H9 (cell line): ENCODE data around the gene NOG. TPM values are rescaled to one million over a fixed set of nuclear protein-coding genes. Genes with fewer than 3 reads are reported as not detected.

ENCODE experiments used
- DNase-seq: peaks from one replicate; pipeline ENCODE4 v3.0.0-alpha.2; 2017
- H2AFZ ChIP-seq: one replicate; pipeline ENCODE4 v1.6.1; 2013; ENCODE audit warnings: mild to moderate bottlenecking, low read length, control low read depth, moderate library complexity
- H2AK5ac ChIP-seq: 2 replicates; pipeline ENCODE4 v1.6.1; 2013; ENCODE audit warnings: low read length, control low read depth, mixed read lengths; ENCODE audit not compliant: insufficient read length
- H2BK120ac ChIP-seq: one replicate; pipeline ENCODE4 v1.6.1; 2013; ENCODE audit warnings: low read depth, mild to moderate bottlenecking, low read length, control low read depth, inconsistent platforms; ENCODE audit not compliant: poor library complexity, severe bottlenecking
- H2BK12ac ChIP-seq: 2 replicates; pipeline ENCODE4 v1.6.1; 2013; ENCODE audit warnings: low read length, control low read depth, mixed read lengths, low read depth; ENCODE audit not compliant: insufficient read length
- H2BK15ac ChIP-seq: 2 replicates; pipeline ENCODE4 v1.6.1; 2013; ENCODE audit warnings: low read depth, low read length, control low read depth
- H2BK20ac ChIP-seq: one replicate; pipeline ENCODE4 v1.6.1; 2013; ENCODE audit warnings: low read depth, mild to moderate bottlenecking, low read length, control low read depth, inconsistent platforms; ENCODE audit not compliant: poor library complexity, severe bottlenecking
- H2BK5ac ChIP-seq: 2 replicates; pipeline ENCODE4 v1.6.1; 2013; ENCODE audit warnings: low read length, control low read depth, mixed read lengths; ENCODE audit not compliant: insufficient read length
- H3K14ac ChIP-seq: 2 replicates; pipeline ENCODE4 v1.6.1; 2013; ENCODE audit warnings: low read length, control low read depth; ENCODE audit not compliant: insufficient read depth
- H3K18ac ChIP-seq: 2 replicates; pipeline ENCODE4 v1.6.1; 2013; ENCODE audit warnings: low read depth, mild to moderate bottlenecking, mixed read lengths, low read length, control low read depth; ENCODE audit not compliant: insufficient read length
- H3K23ac ChIP-seq: 2 replicates; pipeline ENCODE4 v1.6.1; 2013; ENCODE audit warnings: low read length, control low read depth, mixed read lengths, low read depth; ENCODE audit not compliant: insufficient read length
- H3K23me2 ChIP-seq: 2 replicates; pipeline ENCODE4 v1.6.1; 2013; ENCODE audit warnings: low read depth, mild to moderate bottlenecking, mixed read lengths, low read length, control low read depth; ENCODE audit not compliant: insufficient read length, poor library complexity, severe bottlenecking
- H3K27ac ChIP-seq: 2 replicates; pipeline ENCODE4 v1.5.1; 2013; ENCODE audit warnings: low read length, control low read depth, mixed read lengths, low read depth; ENCODE audit not compliant: insufficient read length
- H3K27me3 ChIP-seq: 2 replicates; pipeline ENCODE4 v1.6.1; 2013; ENCODE audit warnings: low read length, control low read depth, inconsistent platforms; ENCODE audit not compliant: insufficient read depth
- H3K4ac ChIP-seq: 2 replicates; pipeline ENCODE4 v1.6.1; 2013; ENCODE audit warnings: low read depth, mild to moderate bottlenecking, control low read depth, inconsistent platforms, low read length, moderate library complexity
- H3K4me1 ChIP-seq: 2 replicates; pipeline ENCODE4 v1.6.1; 2013; ENCODE audit warnings: low read length, control low read depth, inconsistent platforms; ENCODE audit not compliant: insufficient read depth
- H3K4me2 ChIP-seq: 2 replicates; pipeline ENCODE4 v1.6.1; 2013; ENCODE audit warnings: low read length, control low read depth, mixed read lengths; ENCODE audit not compliant: insufficient read length, insufficient read depth
- H3K56ac ChIP-seq: 2 replicates; pipeline ENCODE4 v1.6.1; 2013; ENCODE audit warnings: low read depth, mild to moderate bottlenecking, mixed read lengths, low read length, control low read depth; ENCODE audit not compliant: insufficient read length
- H3K79me1 ChIP-seq: 2 replicates; pipeline ENCODE4 v1.6.1; 2013; ENCODE audit warnings: low read depth, mild to moderate bottlenecking, moderate library complexity, low read length, control low read depth, inconsistent platforms; ENCODE audit not compliant: insufficient read depth, poor library complexity, severe bottlenecking
- H3K79me2 ChIP-seq: 2 replicates; pipeline ENCODE4 v1.6.1; 2013; ENCODE audit warnings: low read length, control low read depth, inconsistent platforms; ENCODE audit not compliant: insufficient read depth
- H3K9ac ChIP-seq: 2 replicates; pipeline ENCODE4 v1.6.1; 2013; ENCODE audit warnings: low read length, control low read depth, mixed read lengths; ENCODE audit not compliant: insufficient read length; ENCODE audit errors: extremely low read depth
- H3K9me3 ChIP-seq: one replicate; pipeline ENCODE4 v1.6.1; 2013; ENCODE audit warnings: low read depth, low read length, inconsistent platforms; ENCODE audit not compliant: control insufficient read depth
- H3T11ph ChIP-seq: one replicate; pipeline ENCODE4 v1.6.1; 2013; ENCODE audit warnings: mild to moderate bottlenecking, low read length, control low read depth, inconsistent platforms
- H4K20me1 ChIP-seq: one replicate; pipeline ENCODE4 v1.6.1; 2013; ENCODE audit not compliant: control insufficient read depth, insufficient read length, insufficient read depth
- H4K5ac ChIP-seq: 2 replicates; pipeline ENCODE4 v1.6.1; 2013; ENCODE audit warnings: low read depth, mild to moderate bottlenecking, mixed read lengths, low read length, control low read depth; ENCODE audit not compliant: insufficient read length
- H4K8ac ChIP-seq: replicated peaks from 2 replicates; pipeline ENCODE4 v1.6.1; 2013; ENCODE audit warnings: low read length, control low read depth, mixed read lengths, low read depth; ENCODE audit not compliant: insufficient read length
- H4K91ac ChIP-seq: 2 replicates; pipeline ENCODE4 v1.6.1; 2013; ENCODE audit warnings: low read depth, mild to moderate bottlenecking, moderate library complexity, mixed read lengths, low read length, control low read depth; ENCODE audit not compliant: insufficient read length
- H3K27ac Mint-ChIP-seq, 3 experiments: 2 replicates in 2 of 3; 3 replicates in 1 of 3; pipeline ENCODE4 v1.8.0; 2020 to 2021; ENCODE audit warnings: mixed read lengths in 3 of 3, mild to moderate bottlenecking in 1 of 3, moderate library complexity in 1 of 3
- H3K27me3 Mint-ChIP-seq: 2 replicates; pipeline ENCODE4 v1.8.0; 2021; ENCODE audit warnings: low read depth, mild to moderate bottlenecking, moderate library complexity, mixed read lengths
- H3K36me3 Mint-ChIP-seq, 3 experiments: 2 replicates in 2 of 3; 3 replicates in 1 of 3; pipeline ENCODE4 v1.8.0; 2020 to 2021; ENCODE audit warnings: low read depth in 3 of 3, mixed read lengths in 3 of 3; ENCODE audit not compliant: insufficient read depth in 1 of 3
- H3K4me1 Mint-ChIP-seq, 2 experiments: 2 replicates each; pipeline ENCODE4 v1.8.0; 2020; ENCODE audit warnings: mixed read lengths in 2 of 2
- H3K4me3 Mint-ChIP-seq, 2 experiments: 2 replicates in 1 of 2; 3 replicates in 1 of 2; pipeline ENCODE4 v1.8.0; 2020 to 2021; ENCODE audit warnings: mild to moderate bottlenecking in 2 of 2, mixed read lengths in 2 of 2, moderate library complexity in 1 of 2
- H3K9me3 Mint-ChIP-seq, 2 experiments: 2 replicates in 1 of 2; 3 replicates in 1 of 2; pipeline ENCODE4 v1.8.0; 2020; ENCODE audit warnings: mild to moderate bottlenecking in 2 of 2, mixed read lengths in 2 of 2, moderate library complexity in 1 of 2
- CTCF ChIP-seq: fragments of 200-600 bp; sonication (generic); conservative IDR thresholded peaks from 3 replicates; pipeline ENCODE4 v1.8.0; 2021; ENCODE audit warnings: antibody characterized with exemption, mild to moderate bottlenecking
- WGBS: extraction: QIAGEN DNeasy Blood & Tissue Kit; methylation state at CpG from one replicate; pipeline ENCODE4 v1.1.7; 2013; ENCODE audit warnings: missing lambda C conversion rate, low lambda C conversion rate, mixed read lengths; ENCODE audit not compliant: insufficient read length; ENCODE audit errors: extremely low coverage; 5-methylcytosine and 5-hydroxymethylcytosine counted together
- total RNA-seq: library from RNA; stranded (reverse); gene quantifications from 2 replicates; pipeline ENCODE4 v1.2.1, GENCODE V29; 2021

The NOG gene
- total RNA-seq, 1 experiment from 2014 or later = not detected

- H3K79me1 ChIP-seq = no peaks in the 10 kb centered on the region
- TF ChIP-seq CTCF = no peak
- H4K91ac ChIP-seq = no peak overlapping the region
- no peaks in the 10 kb centered on the region for H3K9me3 ChIP-seq
- no peak overlapping the region for H2BK12ac ChIP-seq
- no peak for DNase-seq
- H4K8ac ChIP-seq = no peak overlapping the region
- no peak overlapping the region for H3K18ac ChIP-seq
- H3K79me2 ChIP-seq = no peaks in the 10 kb centered on the region
- H2AFZ ChIP-seq = no peak overlapping the region
- H3K4me1 Mint-ChIP-seq = peaks cover 8 to 13% of the 10 kb centered on the region in 2 experiments
- H3K27me3 ChIP-seq = no peaks in the 10 kb centered on the region
- WGBS = no CpG with 5 or more reads among the region's 5 CpGs
- H3K4ac ChIP-seq = no peak overlapping the region
- H4K20me1 ChIP-seq = no peaks in the 10 kb centered on the region
- no peak overlapping the region for H2BK120ac ChIP-seq
- peaks cover 0 to 6% (median 0%) of the 10 kb centered on the region in 3 experiments; a peak in 2 of 7 replicates for H3K36me3 Mint-ChIP-seq
- H2BK20ac ChIP-seq = no peak overlapping the region
- H3K23ac ChIP-seq = no peak overlapping the region
- H3K27me3 Mint-ChIP-seq = peaks cover 8% of the 10 kb centered on the region; the same call in 1 of the 2 replicates
- H2BK5ac ChIP-seq = no peak overlapping the region
- no peak overlapping the region for H3K27ac Mint-ChIP-seq
- no peak overlapping the region for H3K27ac ChIP-seq
- no peaks in the 10 kb centered on the region for H3K4me1 ChIP-seq
- no peak overlapping the region for H3K4me3 Mint-ChIP-seq
- no peak overlapping the region for H3T11ph ChIP-seq
- H3K9me3 Mint-ChIP-seq = peaks cover 3 to 4% of the 10 kb centered on the region in 2 experiments; a peak in 2 of 5 replicates
- H4K5ac ChIP-seq = no peak overlapping the region
- H3K14ac ChIP-seq = no peak overlapping the region
- no peak overlapping the region for H3K4me2 ChIP-seq
- H2AK5ac ChIP-seq = no peak overlapping the region
- H3K56ac ChIP-seq = no peak overlapping the region
- H3K9ac ChIP-seq = no peak overlapping the region
- no peak overlapping the region for H2BK15ac ChIP-seq
- peaks cover 4% of the 10 kb centered on the region for H3K23me2 ChIP-seq
These were observed 11.6 kb upstream of the NOG start for GRCh38 chr17:56581635-56582627.
